Skeletal muscle satellite cell (primary cell): ENCODE measurements around the gene TRIM6.
"Not testable (repeated sequence)": the region's sequence is repeated elsewhere in the genome, so short reads cannot be mapped to it uniquely, and the experiment has no call there.

Experiments
- H3K27me3 ChIP-seq: 2 replicates; pipeline ENCODE4 v1.7.0; 2013; ENCODE audit warnings: low read length; ENCODE audit not compliant: control insufficient read depth, insufficient read depth
- H3K36me3 ChIP-seq: 2 replicates; pipeline ENCODE4 v1.7.0; 2013; ENCODE audit warnings: mild to moderate bottlenecking, control low read depth, low read length; ENCODE audit not compliant: insufficient read depth
- H3K4me1 ChIP-seq: 2 replicates; pipeline ENCODE4 v1.7.0; 2013; ENCODE audit warnings: low read length; ENCODE audit not compliant: control insufficient read depth, insufficient read depth
- H3K4me2 ChIP-seq: 2 replicates; pipeline ENCODE4 v1.7.0; 2013; ENCODE audit warnings: mild to moderate bottlenecking, low read length
- H3K4me3 ChIP-seq: 2 replicates; pipeline ENCODE4 v1.7.0; 2013; ENCODE audit warnings: low read length
- H3K9ac ChIP-seq: 2 replicates; pipeline ENCODE4 v1.7.0; 2013; ENCODE audit warnings: mild to moderate bottlenecking, low read depth, low read length, moderate library complexity
- H3K9me3 ChIP-seq: replicated peaks from 2 replicates; pipeline ENCODE4 v1.7.0; 2013; ENCODE audit warnings: mild to moderate bottlenecking, control low read depth, low read length

TRIM6 gene

DNA sequence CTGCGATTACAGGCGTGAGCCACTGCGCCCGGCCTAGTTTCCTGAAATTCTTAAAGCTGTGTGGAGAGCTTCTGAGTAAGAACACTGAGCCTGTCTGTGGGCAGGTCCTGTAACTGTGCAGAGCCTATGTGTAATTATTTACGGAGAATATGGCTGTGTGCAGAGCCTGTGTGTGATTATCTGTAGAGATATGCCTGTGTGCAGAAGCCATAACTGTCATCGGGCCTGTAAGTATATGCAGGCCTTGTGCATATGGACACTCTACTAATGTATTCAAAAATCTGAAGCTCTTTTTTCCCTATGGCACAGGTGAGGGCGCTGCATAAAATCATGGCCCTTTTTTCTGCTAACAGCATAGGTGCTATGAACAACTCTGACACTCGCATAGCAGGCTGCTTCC, 15.9 kb upstream of the TRIM6 start, which contains the start of gene OR52B6:
TSS of gene OR52B6 (plus strand) at position 301 of the 400 bp plus-strand sequence. CDS start at position 301, 0 bp downstream.
- H3K4me3 ChIP-seq: no peak within 1 kb of the TSS
- H3K27me3 ChIP-seq: peaks cover 3% of the 10 kb centered on the region
- H3K36me3 ChIP-seq: no peaks in the 10 kb centered on the region
- no peak within 1 kb of the TSS for H3K4me2 ChIP-seq
- H3K9me3 ChIP-seq: no peaks in the 10 kb centered on the region
- no peak within 1 kb of the TSS for H3K9ac ChIP-seq
- no peaks in the 10 kb centered on the region for H3K4me1 ChIP-seq

DNA sequence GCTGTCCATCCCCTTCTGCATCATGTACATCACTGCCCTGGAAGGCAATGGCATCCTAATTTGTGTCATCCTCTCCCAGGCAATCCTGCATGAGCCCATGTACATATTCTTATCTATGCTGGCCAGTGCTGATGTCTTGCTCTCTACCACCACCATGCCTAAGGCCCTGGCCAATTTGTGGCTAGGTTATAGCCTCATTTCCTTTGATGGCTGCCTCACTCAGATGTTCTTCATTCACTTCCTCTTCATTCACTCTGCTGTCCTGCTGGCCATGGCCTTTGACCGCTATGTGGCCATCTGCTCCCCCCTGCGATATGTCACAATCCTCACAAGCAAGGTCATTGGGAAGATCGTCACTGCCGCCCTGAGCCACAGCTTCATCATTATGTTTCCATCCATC, 15.4 kb upstream of the TRIM6 start:
- Histone ChIP-seq H3K27me3 (peaks cover 3% of the 10 kb centered on the region), H3K4me2 (no peak overlapping the region), H3K9ac (no peak overlapping the region), H3K4me1 (no peaks in the 10 kb centered on the region), H3K36me3 (no peaks in the 10 kb centered on the region), H3K4me3 (no peak overlapping the region), H3K9me3 (no peaks in the 10 kb centered on the region)

DNA sequence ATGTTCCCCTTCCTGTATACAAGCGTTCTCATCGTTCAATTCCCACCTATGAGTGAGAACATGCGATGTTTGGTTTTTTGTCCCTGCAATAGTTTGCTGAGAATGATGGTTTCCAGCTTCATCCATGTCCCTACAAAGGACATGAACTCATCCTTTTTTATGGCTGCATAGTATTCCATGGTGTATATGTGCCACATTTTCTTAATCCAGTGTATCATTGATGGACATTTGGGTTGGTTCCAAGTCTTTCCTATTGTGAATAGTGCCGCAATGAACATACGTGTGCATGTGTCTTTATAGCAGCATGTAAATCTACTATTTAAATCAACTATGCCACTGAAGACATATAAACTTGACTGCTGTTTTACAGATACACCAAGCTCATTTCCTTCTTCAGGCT, 12.0 kb upstream of the TRIM6 start:
- H3K4me1 ChIP-seq, H3K9ac ChIP-seq, H3K27me3 ChIP-seq, H3K4me3 ChIP-seq, H3K4me2 ChIP-seq, H3K36me3 ChIP-seq, H3K9me3 ChIP-seq: not testable (repeated sequence)

GRCh38 chr11:5589906-5590305, 6.5 kb upstream of the TRIM6 start:
- H3K36me3 ChIP-seq, H3K4me2 ChIP-seq, H3K4me1 ChIP-seq, H3K4me3 ChIP-seq, H3K9ac ChIP-seq, H3K27me3 ChIP-seq, H3K9me3 ChIP-seq: not testable (repeated sequence)

GRCh38 chr11:5591613-5592012, 4.8 kb upstream of the TRIM6 start:
- no peaks in the 10 kb centered on the region for H3K36me3 ChIP-seq
- H3K4me1 ChIP-seq: peaks cover 6% of the 10 kb centered on the region
- no peak overlapping the region for H3K4me2 ChIP-seq
- no peaks in the 10 kb centered on the region for H3K27me3 ChIP-seq
- H3K9me3 ChIP-seq: no peaks in the 10 kb centered on the region
- no peak overlapping the region for H3K4me3 ChIP-seq
- no peak overlapping the region for H3K9ac ChIP-seq

- H3K4me2 ChIP-seq: no peak overlapping the region
- H3K9me3 ChIP-seq: no peaks in the 10 kb centered on the region
- H3K27me3 ChIP-seq: no peaks in the 10 kb centered on the region
- peaks cover 15% of the 10 kb centered on the region for H3K4me1 ChIP-seq
- H3K36me3 ChIP-seq: no peaks in the 10 kb centered on the region
- H3K4me3 ChIP-seq: no peak overlapping the region
- H3K9ac ChIP-seq: no peak overlapping the region
Observed at GRCh38 chr11:5592615-5593014, 3.8 kb upstream of the TRIM6 start.

DNA sequence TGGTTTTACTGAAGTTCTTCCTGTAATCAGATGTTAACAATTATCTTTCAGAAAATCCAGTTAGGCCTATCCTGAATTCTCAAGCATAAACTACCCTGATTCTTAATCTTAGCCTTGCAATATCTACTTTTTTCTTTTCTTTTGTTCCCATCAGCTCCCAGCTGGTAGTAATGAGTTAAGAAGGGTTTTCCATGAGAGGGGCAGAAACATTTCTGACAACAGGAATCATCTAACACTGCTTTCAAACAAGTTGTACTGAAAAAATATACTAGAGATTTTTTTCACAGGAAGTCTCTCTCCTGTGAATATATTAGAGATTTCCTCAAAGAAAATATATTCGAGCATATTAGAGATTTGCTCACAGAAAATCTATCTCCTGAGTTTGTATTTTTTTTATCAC, 3.3 kb upstream of the TRIM6 start:
- H3K36me3 ChIP-seq: no peaks in the 10 kb centered on the region
- peaks cover 15% of the 10 kb centered on the region for H3K4me1 ChIP-seq

GRCh38 chr11:5597953-5598352, 1.5 kb downstream of the TRIM6 start:
- no peak overlapping the region for H3K4me3 ChIP-seq

More for the DNA sequence above, 3.3 kb upstream of the TRIM6 start:
- Histone ChIP-seq H3K27me3 (no peaks in the 10 kb centered on the region), H3K9ac (no peak overlapping the region), H3K4me3 (no peak overlapping the region), H3K9me3 (no peaks in the 10 kb centered on the region), H3K4me2 (no peak overlapping the region)

GRCh38 chr11:5600374-5600851, 4.0 kb downstream of the TRIM6 start:
- Histone ChIP-seq H3K9ac (no peak overlapping the region), H3K36me3 (no peaks in the 10 kb centered on the region), H3K4me2 (peak overlapping the region; percentile 31), H3K4me1 (peaks cover 21% of the 10 kb centered on the region), H3K27me3 (no peaks in the 10 kb centered on the region), H3K4me3 (no peak overlapping the region), H3K9me3 (no peaks in the 10 kb centered on the region)

More at GRCh38 chr11:5597953-5598352, 1.5 kb downstream of the TRIM6 start:
- H3K27me3 ChIP-seq: no peaks in the 10 kb centered on the region
- no peaks in the 10 kb centered on the region for H3K36me3 ChIP-seq
- H3K9ac ChIP-seq: no peak overlapping the region
- peaks cover 17% of the 10 kb centered on the region for H3K4me1 ChIP-seq
- peak overlapping the region; percentile 78 for H3K4me2 ChIP-seq
- no peaks in the 10 kb centered on the region for H3K9me3 ChIP-seq

- not testable (repeated sequence) for H3K9me3 ChIP-seq, H3K36me3 ChIP-seq, H3K27me3 ChIP-seq, H3K4me2 ChIP-seq, H3K9ac ChIP-seq, H3K4me3 ChIP-seq
- H3K4me1 ChIP-seq: peaks cover 18% of the 10 kb centered on the region
Observed at GRCh38 chr11:5602791-5603190, 6.4 kb downstream of the TRIM6 start.

GRCh38 chr11:5603326-5603725, 6.9 kb downstream of the TRIM6 start:
- H3K27me3 ChIP-seq: no peaks in the 10 kb centered on the region

GRCh38 chr11:5604896-5605295, 8.5 kb downstream of the TRIM6 start:
- H3K4me3 ChIP-seq: no peak overlapping the region
- H3K9ac ChIP-seq: no peak overlapping the region
- H3K4me2 ChIP-seq: no peak overlapping the region
- peaks cover 18% of the 10 kb centered on the region for H3K4me1 ChIP-seq
- H3K9me3 ChIP-seq: no peaks in the 10 kb centered on the region
- no peaks in the 10 kb centered on the region for H3K36me3 ChIP-seq
- H3K27me3 ChIP-seq: no peaks in the 10 kb centered on the region

More at GRCh38 chr11:5603326-5603725, 6.9 kb downstream of the TRIM6 start:
- Histone ChIP-seq H3K4me3 (no peak overlapping the region), H3K4me1 (peaks cover 18% of the 10 kb centered on the region), H3K36me3 (no peaks in the 10 kb centered on the region), H3K4me2 (no peak overlapping the region), H3K9me3 (no peaks in the 10 kb centered on the region), H3K9ac (no peak overlapping the region)
